Left kidney (tissue), 8 donors: ENCODE results near the gene RPS25. TPM values are rescaled to one million over a fixed set of nuclear protein-coding genes. Genes with fewer than 3 reads are reported as not detected.
"Not testable (repeated sequence)": the region's sequence is repeated elsewhere in the genome, so short reads cannot be mapped to it uniquely, and the experiment has no call there.

Experiments
- DNase-seq: peaks from one replicate; pipeline ENCODE4 v3.0.0-alpha.2; 2013
- long read RNA-seq, 8 donors: transcript quantifications; one replicate each; lab custom pipeline, GENCODE V29; 2026
- polyA plus RNA-seq: library from polyadenylated mRNA; unstranded; fragments of 120-200 nt; gene quantifications from one replicate; pipeline ENCODE4 v1.2.1, GENCODE V29; 2013; ENCODE audit not compliant: insufficient read length

RPS25 gene
- polyA plus RNA-seq: 993 TPM
- long read RNA-seq, donor 1, transcript RPS25-201 (2 exons, 1,078 nt): minor isoform, 22 of 1,882 reads
- long read RNA-seq, donor 1, transcript RPS25-203 (5 exons, 711 nt): minor isoform, 6 of 1,882 reads
- long read RNA-seq, donor 1, transcript RPS25-202 (5 exons, 835 nt): major isoform, 1,389 of 1,882 reads
- long read RNA-seq, donor 1, transcript RPS25-204 (3 exons, 1,462 nt): minor isoform, 28 of 1,882 reads
- long read RNA-seq, donor 1, partial matches to known transcripts: 189 of 1,882 reads
- long read RNA-seq, donor 1, other reads (novel, unspliced or antisense): 247 of 1,882 reads
- long read RNA-seq, donor 2, transcript RPS25-202 (5 exons, 835 nt): major isoform, 1,241 of 1,643 reads
- long read RNA-seq, donor 2, transcript RPS25-204 (3 exons, 1,462 nt): minor isoform, 14 of 1,643 reads
- long read RNA-seq, donor 2, transcript RPS25-201 (2 exons, 1,078 nt): minor isoform, 20 of 1,643 reads
- long read RNA-seq, donor 2, transcript RPS25-203 (5 exons, 711 nt): minor isoform, 8 of 1,643 reads
- long read RNA-seq, donor 2, partial matches to known transcripts: 195 of 1,643 reads
- long read RNA-seq, donor 2, other reads (novel, unspliced or antisense): 163 of 1,643 reads
- long read RNA-seq, donor 3, transcript RPS25-204 (3 exons, 1,462 nt): minor isoform, 15 of 1,285 reads
- long read RNA-seq, donor 3, transcript RPS25-201 (2 exons, 1,078 nt): minor isoform, 17 of 1,285 reads
- long read RNA-seq, donor 3, transcript RPS25-203 (5 exons, 711 nt): minor isoform, 9 of 1,285 reads
- long read RNA-seq, donor 3, transcript RPS25-202 (5 exons, 835 nt): major isoform, 985 of 1,285 reads
- long read RNA-seq, donor 3, partial matches to known transcripts: 167 of 1,285 reads
- long read RNA-seq, donor 3, other reads (novel, unspliced or antisense): 87 of 1,285 reads
- long read RNA-seq, donor 4, transcript RPS25-201 (2 exons, 1,078 nt): minor isoform, 12 of 578 reads
- long read RNA-seq, donor 4, transcript RPS25-202 (5 exons, 835 nt): major isoform, 379 of 578 reads
- long read RNA-seq, donor 4, transcript RPS25-204 (3 exons, 1,462 nt): minor isoform, 13 of 578 reads
- long read RNA-seq, donor 4, partial matches to known transcripts: 116 of 578 reads
- long read RNA-seq, donor 4, other reads (novel, unspliced or antisense): 55 of 578 reads
- long read RNA-seq, donor 5, transcript RPS25-204 (3 exons, 1,462 nt): minor isoform, 33 of 3,776 reads
- long read RNA-seq, donor 5, transcript RPS25-201 (2 exons, 1,078 nt): minor isoform, 33 of 3,776 reads
- long read RNA-seq, donor 5, transcript RPS25-202 (5 exons, 835 nt): major isoform, 2,872 of 3,776 reads
- long read RNA-seq, donor 5, transcript RPS25-203 (5 exons, 711 nt): minor isoform, 10 of 3,776 reads
- long read RNA-seq, donor 5, partial matches to known transcripts: 592 of 3,776 reads
- long read RNA-seq, donor 5, other reads (novel, unspliced or antisense): 234 of 3,776 reads
- long read RNA-seq, donor 6, transcript RPS25-201 (2 exons, 1,078 nt): minor isoform, 33 of 2,220 reads
- long read RNA-seq, donor 6, transcript RPS25-204 (3 exons, 1,462 nt): minor isoform, 22 of 2,220 reads
- long read RNA-seq, donor 6, transcript RPS25-203 (5 exons, 711 nt): minor isoform, 10 of 2,220 reads
- long read RNA-seq, donor 6, transcript RPS25-202 (5 exons, 835 nt): major isoform, 1,579 of 2,220 reads
- long read RNA-seq, donor 6, partial matches to known transcripts: 271 of 2,220 reads
- long read RNA-seq, donor 6, other reads (novel, unspliced or antisense): 303 of 2,220 reads
- long read RNA-seq, donor 7, transcript RPS25-202 (5 exons, 835 nt): major isoform, 2,227 of 3,062 reads
- long read RNA-seq, donor 7, transcript RPS25-201 (2 exons, 1,078 nt): minor isoform, 42 of 3,062 reads
- long read RNA-seq, donor 7, transcript RPS25-203 (5 exons, 711 nt): minor isoform, 13 of 3,062 reads
- long read RNA-seq, donor 7, transcript RPS25-204 (3 exons, 1,462 nt): minor isoform, 30 of 3,062 reads
- long read RNA-seq, donor 7, partial matches to known transcripts: 364 of 3,062 reads
- long read RNA-seq, donor 7, other reads (novel, unspliced or antisense): 384 of 3,062 reads
- long read RNA-seq, donor 8, transcript RPS25-203 (5 exons, 711 nt): minor isoform, 7 of 780 reads
- long read RNA-seq, donor 8, transcript RPS25-204 (3 exons, 1,462 nt): minor isoform, 7 of 780 reads
- long read RNA-seq, donor 8, transcript RPS25-201 (2 exons, 1,078 nt): minor isoform, 19 of 780 reads
- long read RNA-seq, donor 8, transcript RPS25-202 (5 exons, 835 nt): major isoform, 586 of 780 reads
- long read RNA-seq, donor 8, partial matches to known transcripts: 77 of 780 reads
- long read RNA-seq, donor 8, other reads (novel, unspliced or antisense): 84 of 780 reads

GRCh38 chr11:119018074-119018938 is at the start of gene RPS25, which contains the start of gene TRAPPC4:
TSS of gene RPS25 (minus strand) at chr11:119018343. CDS start at chr11:119018284, 59 bp downstream.
TSS of gene TRAPPC4 (plus strand) at chr11:119018766. CDS start at chr11:119018796, 30 bp downstream.
- peak; percentile 94 for DNase-seq

- peak; percentile 95 for DNase-seq
Measured at GRCh38 chr11:119067371-119068222, 49.5 kb upstream of the RPS25 start, which contains the start of gene VPS11. TSS of gene VPS11 (plus strand) at chr11:119067818. CDS start at chr11:119067824, 6 bp downstream.

GRCh38 chr11:119065369-119065768 is 47.2 kb upstream of the RPS25 start:
- DNase-seq: no peak

GRCh38 chr11:119062779-119063178 is 44.6 kb upstream of the RPS25 start:
- DNase-seq: no peak

- DNase-seq: no peak
Measured at GRCh38 chr11:119061256-119061655, 43.1 kb upstream of the RPS25 start.

- not testable (repeated sequence) for DNase-seq
Measured at GRCh38 chr11:119059128-119059527, 41.0 kb upstream of the RPS25 start.

- peak; percentile 96 for DNase-seq
Measured at GRCh38 chr11:119057000-119057769, 39.0 kb upstream of the RPS25 start, which contains the start of gene HYOU1. TSS of gene HYOU1 (minus strand) at chr11:119057205. CDS start at chr11:119056160, 1,045 bp downstream.

GRCh38 chr11:119056421-119056999 is 38.4 kb upstream of the RPS25 start:
- no peak for DNase-seq

GRCh38 chr11:119055901-119056300 is 37.8 kb upstream of the RPS25 start:
- no peak for DNase-seq

- DNase-seq: no peak
Measured at GRCh38 chr11:119054418-119054817, 36.3 kb upstream of the RPS25 start.

- no peak for DNase-seq
Measured at GRCh38 chr11:119052163-119052814, 34.1 kb upstream of the RPS25 start.

- DNase-seq: no peak
Measured at GRCh38 chr11:119051440-119052162, 33.5 kb upstream of the RPS25 start.

GRCh38 chr11:119049081-119049480 is 30.9 kb upstream of the RPS25 start:
- DNase-seq: no peak

- no peak for DNase-seq
Measured at GRCh38 chr11:119048644-119049043, 30.5 kb upstream of the RPS25 start.

GRCh38 chr11:119047205-119047604 is 29.1 kb upstream of the RPS25 start:
- no peak for DNase-seq
